Activated T-helper 17 cell treated with anti-CD3 and anti-CD28 coated beads, Interleukin-2, amount 50 U/mL, for 72 hours (primary cell): Measurements from ENCODE around the gene TNNI2. TPM values are rescaled to one million over a fixed set of nuclear protein-coding genes. Genes with fewer than 3 reads are reported as not detected.
A peak's percentile ranks its signal among the peaks of the same experiment; 100 is the strongest.
"Not testable (repeated sequence)": the region's sequence is repeated elsewhere in the genome, so short reads cannot be mapped to it uniquely, and the experiment has no call there.

Experiments used
- ATAC-seq: fragments of 150-1000 bp; cut with Tn5 transposase; replicated peaks from 2 replicates; pipeline ENCODE4 v1.10.0; 2021; ENCODE audit warnings: mild to moderate bottlenecking, moderate library complexity
- H3K27ac Mint-ChIP-seq: one replicate; pipeline ENCODE4 v1.8.0; 2022; ENCODE audit warnings: mixed read lengths
- H3K27me3 Mint-ChIP-seq: one replicate; pipeline ENCODE4 v1.8.0; 2022; ENCODE audit warnings: mixed read lengths
- H3K36me3 Mint-ChIP-seq: one replicate; pipeline ENCODE4 v1.8.0; 2022; ENCODE audit warnings: low read depth, mild to moderate bottlenecking, mixed read lengths
- H3K4me1 Mint-ChIP-seq: one replicate; pipeline ENCODE4 v1.8.0; 2022; ENCODE audit warnings: mixed read lengths
- H3K4me3 Mint-ChIP-seq: one replicate; pipeline ENCODE4 v1.8.0; 2022; ENCODE audit warnings: mild to moderate bottlenecking, mixed read lengths
- H3K9me3 Mint-ChIP-seq: one replicate; pipeline ENCODE4 v1.8.0; 2022; ENCODE audit warnings: mixed read lengths
- total RNA-seq, 2 donors: library from RNA; stranded (reverse); gene quantifications; one replicate each; pipeline ENCODE4 v1.2.3, GENCODE V29; 2022

TNNI2 gene
- total RNA-seq, 2 donors from 2014 or later = not detected

GRCh38 chr11:1881442-1882264 is 42.9 kb downstream of the TNNI2 start:
- Mint-ChIP-seq H3K9me3 (no peaks in the 10 kb centered on the region), H3K4me1 (no peaks in the 10 kb centered on the region), H3K27me3 (no peaks in the 10 kb centered on the region), H3K4me3 (no peak overlapping the region), H3K27ac (no peak overlapping the region), H3K36me3 (peaks cover 6% of the 10 kb centered on the region)
- ATAC-seq = peak; percentile 21

GRCh38 chr11:1882265-1883238 is 43.8 kb downstream of the TNNI2 start:
- Mint-ChIP-seq H3K4me3 (no peak overlapping the region), H3K27me3 (no peaks in the 10 kb centered on the region), H3K36me3 (peaks cover 6% of the 10 kb centered on the region), H3K9me3 (no peaks in the 10 kb centered on the region), H3K27ac (no peak overlapping the region), H3K4me1 (no peaks in the 10 kb centered on the region)
- peak; percentile 84 for ATAC-seq

GRCh38 chr11:1883346-1884302 is 44.8 kb downstream of the TNNI2 start:
- H3K27ac Mint-ChIP-seq = no peak overlapping the region
- H3K4me3 Mint-ChIP-seq = no peak overlapping the region
- H3K9me3 Mint-ChIP-seq = no peaks in the 10 kb centered on the region
- H3K4me1 Mint-ChIP-seq = peaks cover 4% of the 10 kb centered on the region
- H3K36me3 Mint-ChIP-seq = peaks cover 6% of the 10 kb centered on the region
- H3K27me3 Mint-ChIP-seq = no peaks in the 10 kb centered on the region
- ATAC-seq = no peak

- peaks cover 8% of the 10 kb centered on the region for H3K4me1 Mint-ChIP-seq
- ATAC-seq = no peak
- no peak overlapping the region for H3K27ac Mint-ChIP-seq
- no peak overlapping the region for H3K4me3 Mint-ChIP-seq
- no peaks in the 10 kb centered on the region for H3K9me3 Mint-ChIP-seq
- peaks cover 6% of the 10 kb centered on the region for H3K36me3 Mint-ChIP-seq
- no peaks in the 10 kb centered on the region for H3K27me3 Mint-ChIP-seq
Measured at GRCh38 chr11:1884303-1884700, 45.5 kb downstream of the TNNI2 start.

- not testable (repeated sequence) for H3K27me3 Mint-ChIP-seq, H3K9me3 Mint-ChIP-seq, H3K4me1 Mint-ChIP-seq, ATAC-seq, H3K27ac Mint-ChIP-seq, H3K36me3 Mint-ChIP-seq, H3K4me3 Mint-ChIP-seq
Measured at GRCh38 chr11:1886551-1886950, 47.8 kb downstream of the TNNI2 start.

- Mint-ChIP-seq H3K4me3 (peak overlapping the region; percentile 74), H3K27ac (peak overlapping the region; percentile 83), H3K9me3 (no peaks in the 10 kb centered on the region), H3K27me3 (no peaks in the 10 kb centered on the region), H3K4me1 (peaks cover 11% of the 10 kb centered on the region), H3K36me3 (peaks cover 14% of the 10 kb centered on the region)
- no peak for ATAC-seq
Measured at GRCh38 chr11:1887451-1888346, 48.9 kb downstream of the TNNI2 start.

GRCh38 chr11:1888347-1888753 is 49.6 kb downstream of the TNNI2 start:
- Mint-ChIP-seq H3K27ac (peak overlapping the region; percentile 83), H3K27me3 (no peaks in the 10 kb centered on the region), H3K9me3 (no peaks in the 10 kb centered on the region), H3K4me3 (peak overlapping the region; percentile 74), H3K36me3 (peaks cover 17% of the 10 kb centered on the region), H3K4me1 (peaks cover 15% of the 10 kb centered on the region)
- no peak for ATAC-seq

- Mint-ChIP-seq H3K4me1 (peaks cover 20% of the 10 kb centered on the region), H3K36me3 (peaks cover 21% of the 10 kb centered on the region), H3K4me3 (peak overlapping the region; percentile 74), H3K9me3 (no peaks in the 10 kb centered on the region), H3K27ac (peak overlapping the region; percentile 83), H3K27me3 (no peaks in the 10 kb centered on the region)
- ATAC-seq = peak; percentile 9
Measured at GRCh38 chr11:1888811-1889210, 50.0 kb downstream of the TNNI2 start.

- H3K27ac Mint-ChIP-seq = peak overlapping the region; percentile 83
- peak overlapping the region; percentile 74 for H3K4me3 Mint-ChIP-seq
- H3K36me3 Mint-ChIP-seq = peaks cover 22% of the 10 kb centered on the region
- peak; percentile 74 for ATAC-seq
- H3K4me1 Mint-ChIP-seq = peaks cover 21% of the 10 kb centered on the region
- H3K27me3 Mint-ChIP-seq = no peaks in the 10 kb centered on the region
- H3K9me3 Mint-ChIP-seq = no peaks in the 10 kb centered on the region
Measured at GRCh38 chr11:1889224-1889930, 50.6 kb downstream of the TNNI2 start.

- H3K27me3 Mint-ChIP-seq = no peaks in the 10 kb centered on the region
- H3K36me3 Mint-ChIP-seq = peaks cover 22% of the 10 kb centered on the region
- peak; percentile 2 for ATAC-seq
- H3K4me3 Mint-ChIP-seq = peak overlapping the region; percentile 74
- no peaks in the 10 kb centered on the region for H3K9me3 Mint-ChIP-seq
- peak overlapping the region; percentile 26 for H3K27ac Mint-ChIP-seq
- peaks cover 21% of the 10 kb centered on the region for H3K4me1 Mint-ChIP-seq
Measured at GRCh38 chr11:1889941-1890855, 51.4 kb downstream of the TNNI2 start.
